IPS-NIHi11 (cell line): Measurements from ENCODE around the gene VAMP1.

ENCODE experiments used
- DNase-seq: peaks from one replicate; pipeline ENCODE4 v3.0.0; 2012; ENCODE audit warnings: mixed read lengths, low spot score

VAMP1 gene

GRCh38 chr12:6425590-6426531, 44.6 kb downstream of the VAMP1 start:
- DNase-seq: no peak

- DNase-seq: no peak
Measured at GRCh38 chr12:6424866-6425265, 45.6 kb downstream of the VAMP1 start.

- DNase-seq: no peak
Measured at GRCh38 chr12:6424008-6424347, 46.5 kb downstream of the VAMP1 start.

GRCh38 chr12:6423267-6424007, 47.0 kb downstream of the VAMP1 start:
- peak; percentile 92 for DNase-seq

- no peak for DNase-seq
Measured at GRCh38 chr12:6420364-6420763, 50.1 kb downstream of the VAMP1 start.

GRCh38 chr12:6418796-6419195, 51.7 kb downstream of the VAMP1 start:
- no peak for DNase-seq

- DNase-seq: no peak
Measured at GRCh38 chr12:6416596-6416995, 53.9 kb downstream of the VAMP1 start.
